NCI-H2107 (cell line): ENCODE measurements around the gene TSPAN15.

Experiments used
- DNase-seq: peaks from one replicate; lab custom pipeline; 2025; lab: John Stamatoyannopoulos, UW

The TSPAN15 gene

GRCh38 chr10:69466158-69466490 is 14.9 kb downstream of the TSPAN15 start:
- no peak for DNase-seq

GRCh38 chr10:69466689-69467088 is 15.4 kb downstream of the TSPAN15 start:
- DNase-seq = no peak

GRCh38 chr10:69467928-69468750 is 16.9 kb downstream of the TSPAN15 start:
- DNase-seq = no peak

- no peak for DNase-seq
Measured at GRCh38 chr10:69468751-69469089, 17.5 kb downstream of the TSPAN15 start.

DNA sequence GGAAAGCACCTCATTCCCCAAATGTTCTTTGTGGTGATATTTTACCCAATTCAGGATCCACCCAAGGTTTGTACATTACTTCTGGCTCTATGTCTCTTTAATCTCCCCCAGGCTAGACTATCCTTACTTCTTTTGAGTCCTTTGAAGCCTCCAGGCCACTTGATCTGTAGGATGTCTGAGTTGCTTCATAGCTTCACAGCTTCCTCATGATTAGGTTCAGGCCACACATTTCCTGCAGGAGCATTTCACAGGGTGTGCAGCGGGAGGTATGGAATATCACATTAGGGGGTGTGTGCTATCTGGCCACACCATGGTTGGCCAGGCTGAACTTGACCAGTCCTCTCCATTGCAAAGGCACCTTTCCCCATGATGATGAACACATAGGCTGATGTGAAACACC is 18.7 kb downstream of the TSPAN15 start:
- DNase-seq = no peak

DNA sequence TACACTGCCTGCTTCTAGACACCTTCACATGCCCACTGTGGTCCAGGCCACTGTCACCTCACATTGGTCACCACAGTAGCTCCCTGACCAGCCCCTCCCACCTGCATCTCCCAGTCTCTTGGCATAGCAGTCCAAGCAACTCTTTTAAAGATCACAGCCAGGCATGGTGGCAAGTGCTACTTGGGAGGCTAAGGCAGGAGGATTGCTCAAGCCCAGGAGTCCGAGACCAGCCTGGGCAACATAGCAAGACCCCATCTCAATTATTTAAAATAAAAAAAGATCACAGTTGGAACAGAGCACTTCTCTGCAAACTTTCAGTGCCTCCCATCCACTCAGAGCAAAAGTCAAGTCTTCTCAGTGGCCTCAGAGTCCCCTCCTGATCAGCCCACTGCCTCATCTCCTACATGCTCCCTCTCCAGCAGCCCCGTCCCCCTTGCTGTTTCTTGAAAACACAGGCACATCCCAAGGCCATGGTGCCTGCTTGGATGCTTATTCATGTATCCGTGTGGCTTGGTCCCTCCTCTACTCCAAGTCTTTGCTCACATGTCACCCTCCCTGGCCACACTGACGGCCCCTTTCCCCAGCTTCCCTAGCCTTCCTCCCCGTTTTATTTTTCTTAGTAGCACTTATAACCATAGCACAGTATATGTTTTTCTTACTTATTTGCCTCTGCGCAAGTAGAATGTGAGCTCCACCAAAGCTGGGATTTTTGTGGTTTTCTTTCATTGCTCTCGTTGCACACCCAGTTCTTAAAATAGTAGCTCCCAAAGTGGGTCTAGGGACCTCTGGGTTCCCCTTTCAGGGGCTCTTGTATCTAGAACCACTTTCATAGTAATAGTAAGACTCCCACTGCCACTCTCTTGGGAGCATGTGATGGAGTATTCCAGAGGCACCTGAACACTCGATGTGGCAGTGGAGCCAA is 19.5 kb downstream of the TSPAN15 start:
- no peak for DNase-seq

- no peak for DNase-seq
Measured at GRCh38 chr10:69472142-69472541, 20.9 kb downstream of the TSPAN15 start.

GRCh38 chr10:69472544-69472943 is 21.3 kb downstream of the TSPAN15 start:
- DNase-seq = no peak

DNA sequence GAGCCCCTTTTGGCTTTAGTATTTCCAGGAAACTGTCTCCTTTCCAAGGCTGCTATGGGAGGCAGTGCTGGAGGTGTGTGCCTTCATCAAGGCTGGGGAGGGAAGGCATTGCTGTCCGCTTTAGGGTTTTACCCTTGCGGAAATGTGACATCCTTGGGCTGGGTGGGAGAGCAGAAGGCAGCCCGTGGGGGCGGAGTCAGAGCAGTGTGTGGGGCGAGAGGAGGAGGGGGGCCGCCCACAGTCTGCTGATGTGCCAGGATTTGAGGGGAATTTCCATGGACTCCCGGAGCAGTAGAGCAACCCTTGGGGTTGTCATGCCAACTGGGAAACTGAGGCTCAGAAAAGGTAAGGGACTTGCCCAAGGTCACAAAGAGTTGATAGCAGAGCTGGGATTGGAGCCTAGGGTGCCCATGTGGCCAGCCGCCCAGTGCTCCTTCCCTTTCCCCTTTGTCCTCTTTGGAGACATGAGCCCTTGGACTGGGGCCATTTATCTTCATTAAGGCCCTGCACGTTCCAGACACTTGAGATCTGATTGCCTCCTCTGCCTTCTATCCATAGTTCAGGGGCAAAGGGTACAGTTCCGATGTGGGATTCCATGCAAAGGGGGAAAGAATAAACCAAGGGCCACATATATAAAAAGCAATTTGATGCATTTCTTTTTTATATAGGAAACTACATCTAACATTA is 22.2 kb downstream of the TSPAN15 start:
- DNase-seq = no peak

DNA sequence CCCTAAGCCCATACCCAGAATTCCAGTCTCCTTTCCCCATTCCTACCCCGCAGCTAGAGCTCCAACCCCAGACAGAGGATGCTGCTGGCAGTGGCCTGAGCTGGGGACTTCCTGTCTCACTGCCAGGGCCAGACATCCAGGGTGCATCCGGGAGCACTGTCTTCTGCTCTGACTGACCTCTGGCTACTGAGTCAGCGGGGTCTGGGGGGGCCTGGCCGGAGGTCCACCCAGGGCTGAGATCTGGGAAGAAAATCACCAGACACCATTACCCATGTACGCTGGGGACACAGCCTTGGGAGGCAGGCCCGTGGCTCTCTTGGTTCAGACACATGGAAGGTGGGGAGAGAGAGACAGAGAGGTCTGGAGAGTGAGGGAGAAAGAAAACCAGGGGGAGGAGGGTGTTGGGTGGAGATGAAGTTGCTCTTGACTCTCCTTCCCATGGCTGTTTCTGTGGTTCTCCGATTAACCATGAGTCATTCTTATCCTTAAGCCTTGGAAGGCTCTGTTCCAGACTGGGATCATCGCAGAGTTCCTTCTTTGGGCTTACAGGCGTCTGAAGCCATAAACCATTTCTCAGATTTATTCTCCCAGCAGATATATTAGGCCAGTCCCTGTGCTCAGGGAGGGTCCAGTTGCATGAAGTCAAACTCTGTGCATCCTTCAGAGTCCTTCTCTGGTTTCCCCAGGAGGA is 23.6 kb downstream of the TSPAN15 start:
- no peak for DNase-seq

DNA sequence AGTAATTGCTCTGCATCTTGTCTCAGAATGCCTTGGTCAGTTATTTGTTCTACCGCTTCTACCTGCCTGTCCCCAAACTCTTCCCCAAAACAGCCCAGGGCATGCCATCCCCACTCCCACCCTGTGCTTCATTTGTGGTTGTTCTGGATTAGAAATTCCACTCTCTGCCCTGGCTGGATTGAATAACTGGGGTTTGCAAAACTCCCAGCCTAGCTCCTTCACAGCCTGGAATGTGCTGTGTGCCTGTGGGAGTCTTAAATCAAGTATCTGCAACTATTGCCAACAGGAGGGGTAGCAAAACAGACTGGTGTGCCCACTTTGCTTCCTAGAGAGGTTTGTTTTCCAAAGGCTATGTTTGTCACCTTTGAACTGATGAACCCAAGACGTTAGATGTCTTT is 24.2 kb downstream of the TSPAN15 start:
- DNase-seq = no peak

DNA sequence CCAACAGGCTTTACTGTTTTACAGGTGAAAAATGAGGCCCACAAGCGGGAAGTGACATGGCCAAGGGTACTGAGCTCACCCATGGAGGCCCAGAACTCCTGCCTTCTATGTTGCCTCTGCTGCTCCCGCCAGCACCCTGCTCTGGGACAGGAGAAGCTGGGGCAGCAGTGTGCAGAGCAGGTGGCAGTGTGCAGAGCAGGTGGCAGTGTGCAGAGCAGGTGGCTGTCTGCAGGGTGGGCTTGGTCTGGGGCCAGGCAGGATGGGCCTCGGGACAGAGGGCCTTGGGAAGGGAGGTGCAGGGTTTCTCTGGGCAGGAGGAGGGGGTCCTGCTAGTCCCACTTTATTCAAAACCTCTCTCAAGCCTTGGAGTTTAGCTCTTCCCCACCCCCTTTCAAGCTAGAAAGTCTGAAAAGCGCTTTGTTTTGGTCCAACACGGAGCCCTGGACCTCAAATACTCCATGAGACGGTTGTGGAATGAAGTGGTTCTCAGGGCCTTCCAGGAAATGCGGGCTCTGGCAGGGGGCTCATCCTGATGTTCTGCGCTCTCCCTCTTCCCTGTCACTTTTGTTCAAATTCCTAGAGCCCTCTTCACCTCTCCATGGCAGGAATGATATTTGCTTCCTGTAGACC is 26.8 kb downstream of the TSPAN15 start:
- no peak for DNase-seq

- DNase-seq = no peak
Measured at GRCh38 chr10:69479240-69480067, 28.2 kb downstream of the TSPAN15 start.

- DNase-seq = no peak
Measured at GRCh38 chr10:69480068-69480412, 28.8 kb downstream of the TSPAN15 start.

GRCh38 chr10:69481305-69481704 is 30.0 kb downstream of the TSPAN15 start:
- no peak for DNase-seq

DNA sequence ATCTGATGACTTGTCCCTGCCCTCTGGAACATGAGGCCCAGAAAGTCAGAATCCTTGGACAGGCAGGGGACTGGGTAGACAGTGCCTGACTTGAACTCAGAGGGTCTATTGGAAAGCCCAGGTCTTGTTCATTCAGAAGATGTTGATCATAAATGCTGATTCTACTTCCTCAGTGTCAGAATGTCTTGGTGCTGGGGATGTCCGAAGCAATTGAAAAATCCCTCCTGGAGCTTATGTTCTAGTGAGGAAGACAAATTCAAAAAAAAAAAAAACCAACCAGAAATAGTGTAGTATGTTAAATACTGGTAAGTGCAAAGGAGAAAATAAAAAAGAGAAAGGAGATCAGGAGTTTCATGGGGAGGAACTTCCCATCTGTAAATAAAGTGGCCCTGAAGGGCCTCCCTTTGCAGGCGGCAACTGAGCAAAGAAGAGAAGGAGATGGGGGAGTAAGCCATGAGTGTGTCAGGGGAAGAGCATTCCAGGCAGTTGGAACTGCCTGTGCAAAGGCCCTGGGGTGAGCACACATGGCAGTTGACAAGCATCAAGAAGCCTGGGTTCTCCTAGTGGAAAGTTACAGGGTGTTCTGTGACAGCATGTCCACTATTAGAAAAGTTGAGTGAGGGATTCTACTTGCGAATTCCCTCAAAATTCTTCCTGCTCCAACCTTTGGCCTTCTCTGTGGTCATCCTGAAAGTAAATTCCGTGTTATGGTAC is 30.7 kb downstream of the TSPAN15 start:
- DNase-seq = no peak

DNA sequence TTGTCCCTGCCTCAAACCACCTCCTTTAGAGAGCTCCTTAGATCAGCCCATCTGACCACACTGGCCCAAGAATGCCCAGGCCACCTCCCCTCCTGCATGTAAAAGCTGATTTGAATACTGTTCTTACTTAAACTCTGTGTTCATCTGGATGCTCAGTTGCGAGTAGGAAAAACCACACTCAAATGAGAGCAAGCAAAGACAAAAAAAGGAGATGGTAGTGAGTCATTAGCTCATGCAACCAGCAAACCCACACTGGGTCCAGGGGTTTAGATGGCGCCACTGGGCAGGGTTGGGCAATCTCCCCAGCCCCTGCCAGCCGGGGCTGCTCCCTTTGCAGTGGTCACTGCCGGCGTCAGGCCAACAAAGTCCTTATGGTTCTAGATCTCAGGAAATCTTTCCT is 32.7 kb downstream of the TSPAN15 start:
- no peak for DNase-seq

DNA sequence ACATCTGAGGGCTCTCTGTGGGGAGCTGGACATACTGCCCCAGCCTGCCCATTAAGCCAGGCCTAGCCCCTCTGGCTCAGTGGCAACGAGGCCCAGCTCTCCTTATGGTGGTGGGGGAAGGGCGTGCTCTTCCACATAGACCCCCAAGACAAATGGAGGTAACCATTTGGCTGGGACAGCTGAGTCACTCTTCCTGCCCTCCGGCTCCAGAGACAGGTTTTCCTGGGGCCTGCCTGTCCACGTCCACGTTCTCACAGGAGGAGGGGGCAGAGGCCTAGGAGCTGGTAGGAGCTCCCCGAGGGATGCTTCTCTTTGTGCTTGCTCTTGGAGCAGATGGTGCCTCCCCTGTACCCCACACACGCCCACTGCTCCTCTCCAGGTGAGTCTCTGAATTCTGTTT is 33.5 kb downstream of the TSPAN15 start:
- no peak for DNase-seq

GRCh38 chr10:69486922-69487730 is 35.9 kb downstream of the TSPAN15 start:
- DNase-seq = no peak
